ENCODE measurements around the gene SHISA8.

SHISA8 gene

DNA sequence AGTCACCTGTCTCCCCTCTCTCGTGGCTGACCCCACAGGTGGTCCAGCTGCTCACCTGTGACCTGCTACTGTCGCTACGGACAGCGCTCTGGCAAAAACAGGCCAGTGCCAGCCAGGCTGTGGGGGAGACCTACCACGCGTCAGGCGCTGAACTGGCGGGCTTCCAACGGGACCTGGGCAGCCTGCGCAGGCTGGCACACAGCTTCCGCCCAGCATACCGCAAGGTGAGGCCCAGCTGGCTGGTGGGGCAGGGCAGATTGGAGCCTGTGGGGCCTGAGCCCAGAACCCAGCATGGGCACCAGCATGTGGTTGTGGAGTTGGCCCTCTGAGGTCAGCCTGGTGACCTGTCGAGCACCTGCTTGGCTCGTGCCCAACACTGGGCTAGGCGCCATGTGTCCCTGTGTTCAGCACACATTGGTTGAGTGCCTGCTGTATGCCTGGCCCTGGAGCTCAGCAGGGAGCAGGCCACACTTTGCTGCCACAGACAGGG is 11.9 kb downstream of the SHISA8 start:
- peak; percentile 89 for DNase-seq (ENCODE audit: low read depth)
- no peak overlapping the region for H3K4me3 ChIP-seq (ENCODE audit: low read depth, low read length)
- TF ChIP-seq, protein P1, sequence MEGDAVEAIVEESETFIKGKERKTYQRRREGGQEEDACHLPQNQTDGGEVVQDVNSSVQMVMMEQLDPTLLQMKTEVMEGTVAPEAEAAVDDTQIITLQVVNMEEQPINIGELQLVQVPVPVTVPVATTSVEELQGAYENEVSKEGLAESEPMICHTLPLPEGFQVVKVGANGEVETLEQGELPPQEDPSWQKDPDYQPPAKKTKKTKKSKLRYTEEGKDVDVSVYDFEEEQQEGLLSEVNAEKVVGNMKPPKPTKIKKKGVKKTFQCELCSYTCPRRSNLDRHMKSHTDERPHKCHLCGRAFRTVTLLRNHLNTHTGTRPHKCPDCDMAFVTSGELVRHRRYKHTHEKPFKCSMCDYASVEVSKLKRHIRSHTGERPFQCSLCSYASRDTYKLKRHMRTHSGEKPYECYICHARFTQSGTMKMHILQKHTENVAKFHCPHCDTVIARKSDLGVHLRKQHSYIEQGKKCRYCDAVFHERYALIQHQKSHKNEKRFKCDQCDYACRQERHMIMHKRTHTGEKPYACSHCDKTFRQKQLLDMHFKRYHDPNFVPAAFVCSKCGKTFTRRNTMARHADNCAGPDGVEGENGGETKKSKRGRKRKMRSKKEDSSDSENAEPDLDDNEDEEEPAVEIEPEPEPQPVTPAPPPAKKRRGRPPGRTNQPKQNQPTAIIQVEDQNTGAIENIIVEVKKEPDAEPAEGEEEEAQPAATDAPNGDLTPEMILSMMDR (IDR thresholded peaks at IDR 0.05; ENCODE audit: control insufficient read depth, extremely low read depth, insufficient read depth), result no peak

DNA sequence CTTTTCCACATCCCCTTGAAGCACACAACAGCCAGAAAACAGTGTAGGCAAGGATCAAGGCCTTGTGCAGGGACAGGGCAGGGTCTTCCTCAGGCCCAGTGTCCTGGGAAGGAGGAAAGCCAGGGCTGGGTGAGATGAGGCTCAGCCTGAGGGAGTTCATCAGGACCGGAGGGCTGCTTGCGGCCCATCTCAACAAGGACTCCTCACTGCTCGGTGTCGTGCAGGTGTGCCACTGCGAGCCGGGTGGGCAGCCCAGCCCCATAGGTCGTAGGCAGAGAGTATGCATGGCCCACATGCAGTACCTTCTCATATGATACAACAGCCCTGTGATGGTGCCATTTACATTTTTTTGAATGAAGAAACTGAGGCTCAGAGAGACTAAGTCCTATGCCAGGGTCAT is 12.9 kb downstream of the SHISA8 start:
- no peak overlapping the region for H3K4me3 ChIP-seq (ENCODE audit: low read depth, low read length)
- TF ChIP-seq, protein P1 (IDR thresholded peaks at IDR 0.05; ENCODE audit: control insufficient read depth, extremely low read depth, insufficient read depth), result no peak
- DNase-seq (ENCODE audit: low read depth), result no peak

DNA sequence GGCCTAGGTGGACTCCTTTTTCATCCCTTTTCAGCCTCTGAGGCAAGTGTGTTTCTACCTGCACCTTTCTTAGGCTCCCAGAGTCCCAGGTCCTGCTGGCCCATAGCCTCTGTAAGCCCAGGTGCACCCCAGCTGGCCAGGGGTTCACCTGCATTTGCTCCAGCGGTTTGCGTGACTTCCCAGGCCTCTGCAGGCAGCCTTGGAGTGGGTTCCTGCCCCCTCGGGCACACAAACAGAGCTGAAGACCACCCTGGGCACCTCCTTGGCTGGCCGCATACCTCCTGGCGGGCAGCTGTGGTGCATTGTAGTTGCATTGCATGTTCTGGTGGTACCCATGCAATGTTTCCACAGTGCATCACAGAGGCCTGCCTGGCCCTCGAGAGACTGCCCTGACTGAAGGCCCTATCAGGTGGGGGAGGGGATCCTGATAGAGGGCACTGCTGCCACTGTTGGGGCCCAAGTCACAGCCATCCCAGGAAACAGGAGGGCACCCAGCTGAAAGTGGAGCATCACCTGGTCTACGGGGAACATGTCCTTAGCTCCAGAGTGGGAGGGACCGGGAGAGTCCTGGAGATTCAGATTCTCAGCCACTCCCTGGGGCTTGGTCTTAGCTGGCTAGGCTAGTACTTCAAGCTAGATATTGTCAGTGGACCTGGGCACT is 14.1 kb downstream of the SHISA8 start:
- DNase-seq (ENCODE audit: low read depth), result no peak
- TF ChIP-seq, protein P1 (IDR thresholded peaks at IDR 0.05; ENCODE audit: control insufficient read depth, extremely low read depth, insufficient read depth), result no peak
- H3K4me3 ChIP-seq (ENCODE audit: low read depth, low read length), result no peak overlapping the region

DNA sequence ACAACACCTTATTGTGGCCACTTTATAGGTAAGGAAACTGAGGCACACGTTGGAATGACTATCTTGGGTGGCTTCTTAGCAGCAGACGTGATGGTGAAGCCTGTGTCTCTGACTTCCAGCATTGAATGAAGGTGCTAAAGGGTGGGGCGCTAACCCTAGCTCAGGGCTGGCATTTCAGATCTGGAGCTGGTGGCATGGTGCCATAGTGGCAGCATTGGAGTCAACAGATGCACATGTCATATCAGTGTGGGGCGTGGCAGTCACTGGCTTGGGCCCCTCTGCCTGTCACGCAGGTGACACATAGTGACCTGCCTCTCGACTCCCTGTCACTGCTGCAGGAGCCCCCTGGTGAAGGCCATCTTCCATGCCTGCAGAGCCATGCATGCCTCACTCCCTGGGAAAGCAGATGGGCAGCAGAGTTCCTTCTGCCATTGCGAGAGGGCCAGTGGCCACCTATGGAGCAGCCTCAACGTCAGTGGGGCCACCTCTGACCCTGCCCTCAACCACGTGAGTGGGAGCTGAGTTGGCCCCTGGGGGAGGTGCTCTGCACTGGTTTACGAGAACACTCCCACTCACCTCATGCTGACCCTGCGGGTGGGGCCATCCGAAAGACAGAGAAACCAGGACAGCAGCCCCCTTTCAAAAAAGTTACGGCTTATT is 14.8 kb downstream of the SHISA8 start:
- no peak for DNase-seq (ENCODE audit: low read depth)
- no peak overlapping the region for H3K4me3 ChIP-seq (ENCODE audit: low read depth, low read length)
- TF ChIP-seq, protein P1 (IDR thresholded peaks at IDR 0.05; ENCODE audit: control insufficient read depth, extremely low read depth, insufficient read depth), result no peak

DNA sequence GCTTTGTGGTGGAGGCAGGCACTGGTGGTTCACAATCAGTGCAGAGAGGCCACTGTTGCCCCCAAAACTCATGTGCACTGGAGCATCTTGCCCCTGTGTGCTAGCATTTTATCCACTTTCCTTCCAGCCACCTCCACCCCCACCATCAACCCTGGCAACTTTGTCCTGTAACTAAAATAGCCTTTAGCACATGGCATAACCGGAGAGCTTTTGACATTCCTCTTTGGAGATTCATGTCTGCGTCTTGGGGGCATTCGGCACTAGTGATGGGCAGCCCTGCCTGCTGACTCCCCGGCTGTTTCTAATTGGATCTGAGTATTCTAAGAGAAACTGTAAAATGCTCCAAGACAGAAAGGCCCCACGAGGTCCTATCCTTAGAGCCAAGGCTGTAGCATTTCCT is 15.8 kb downstream of the SHISA8 start:
- no peak for DNase-seq (ENCODE audit: low read depth)
- no peak overlapping the region for H3K4me3 ChIP-seq (ENCODE audit: low read depth, low read length)
- TF ChIP-seq, protein P1 (IDR thresholded peaks at IDR 0.05; ENCODE audit: control insufficient read depth, extremely low read depth, insufficient read depth), result no peak

DNA sequence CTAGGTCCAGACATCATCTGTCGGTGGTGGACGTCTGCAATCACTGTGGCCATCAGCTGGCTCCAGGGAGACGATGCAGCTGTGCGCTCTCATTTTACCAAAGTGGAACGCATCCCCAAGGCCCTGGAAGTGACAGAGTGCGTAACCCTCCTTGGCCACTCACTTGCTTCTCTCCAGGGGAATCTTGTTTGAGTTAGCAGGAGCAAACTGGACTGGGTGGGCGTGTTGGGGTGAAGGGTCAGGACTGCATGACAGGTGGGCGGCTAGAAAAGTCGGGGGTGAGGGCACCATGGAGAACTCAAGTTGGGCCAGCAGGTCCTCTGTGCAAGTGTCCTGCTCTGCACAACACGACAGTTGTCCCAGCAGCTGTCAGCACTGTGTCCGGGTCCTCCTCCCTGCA is 16.2 kb downstream of the SHISA8 start:
- no peak for DNase-seq (ENCODE audit: low read depth)
- H3K4me3 ChIP-seq (ENCODE audit: low read depth, low read length), result no peak overlapping the region
- TF ChIP-seq, protein P1 (IDR thresholded peaks at IDR 0.05; ENCODE audit: control insufficient read depth, extremely low read depth, insufficient read depth), result no peak

All from LNCaP clone FGC (cell line).